Activated CD4-positive, alpha-beta T cell treated with anti-CD3 and anti-CD28 coated beads, Interleukin-10, Interleukin-2, amounts not matched to agents 100 ng/mL and 50 ng/mL, durations not matched to agents 16 hours and 8 hours (primary cell): ENCODE data around the gene TRIO.
"Not testable (repeated sequence)": the region's sequence is repeated elsewhere in the genome, so short reads cannot be mapped to it uniquely, and the experiment has no call there.

Source experiments
- DNase-seq: peaks from one replicate; pipeline ENCODE4 v3.0.0-alpha.2; 2020

The TRIO gene

GRCh38 chr5:14532180-14532579 is 389.0 kb downstream of the TRIO start:
- DNase-seq: no peak

- DNase-seq: no peak
These were observed 391.6 kb downstream of the TRIO start for GRCh38 chr5:14534773-14535172.

- DNase-seq: no peak
These were observed 402.2 kb downstream of the TRIO start for GRCh38 chr5:14545308-14545707.

- no peak for DNase-seq
These were observed 402.7 kb downstream of the TRIO start for GRCh38 chr5:14545862-14546261.

GRCh38 chr5:14547666-14548065 is 404.5 kb downstream of the TRIO start:
- DNase-seq: no peak

- no peak for DNase-seq
These were observed 408.1 kb downstream of the TRIO start for GRCh38 chr5:14551211-14551610.

- no peak for DNase-seq
These were observed 408.9 kb downstream of the TRIO start for GRCh38 chr5:14552017-14552416.

GRCh38 chr5:14554288-14554687 is 411.1 kb downstream of the TRIO start:
- not testable (repeated sequence) for DNase-seq

GRCh38 chr5:14556015-14556414 is 412.9 kb downstream of the TRIO start:
- no peak for DNase-seq

GRCh38 chr5:14557203-14557770 is 414.1 kb downstream of the TRIO start:
- no peak for DNase-seq

GRCh38 chr5:14557791-14558415 is 414.8 kb downstream of the TRIO start:
- no peak for DNase-seq
